SK-N-SH (cell line): ENCODE data around the gene FRMD5. TPM values are rescaled to one million over a fixed set of nuclear protein-coding genes. Genes with fewer than 3 reads are reported as not detected.

Source experiments
- CTCF ChIA-PET: fragments of 300-600, 350-600 bp; formaldehyde crosslinking; extraction: SDS; loops from one replicate; lab custom pipeline; 2021; lab: Yijun Ruan, JAX
- POLR2A ChIA-PET: fragments of 350-600 bp; sonication (Branson Sonifier 250); formaldehyde crosslinking; extraction: SDS; loops from one replicate; lab custom pipeline; 2020; ENCODE audit warnings: antibody characterized with exemption, inconsistent platforms; lab: Yijun Ruan, JAX
- DNase-seq: peaks from one replicate; pipeline ENCODE4 v3.0.0; 2012
- H2AFZ ChIP-seq: fragments of 200-600 bp; sonication (generic); 2 replicates; pipeline ENCODE4 v1.8.1; 2016; ENCODE audit warnings: antibody characterized with exemption, mild to moderate bottlenecking, low read depth
- H3F3A ChIP-seq: fragments of 200-600 bp; sonication (generic); replicated peaks from 2 replicates; pipeline ENCODE3; 2016; ENCODE audit warnings: antibody characterized with exemption, mild to moderate bottlenecking; ENCODE audit not compliant: insufficient read depth
- H3K27ac ChIP-seq, 2 experiments: fragments of 200-500 bp in 1 of 2; fragments of 200-600 bp in 1 of 2; sonication (Bioruptor generic) in 1 of 2; sonication (generic), shearing (Covaris generic) in 1 of 2; 2 replicates each; pipeline versions ENCODE4 v1.5.1 to v1.6.1; 2014 to 2016; ENCODE audit warnings: low read depth in 2 of 2, inconsistent platforms in 1 of 2, low read length in 1 of 2, mild to moderate bottlenecking in 1 of 2, mixed read lengths in 1 of 2
- H3K27me3 ChIP-seq: fragments of 200-600 bp; sonication (generic), shearing (Covaris generic); 2 replicates; pipeline ENCODE4 v1.6.1; 2016; ENCODE audit warnings: mixed run types; ENCODE audit not compliant: insufficient read depth
- H3K36me3 ChIP-seq, 2 experiments: fragments of 200-500 bp in 1 of 2; fragments of 200-600 bp in 1 of 2; sonication (Bioruptor generic) in 1 of 2; sonication (generic) in 1 of 2; replicated peaks in 1 of 2; 2 replicates each; pipeline versions ENCODE3 to v1.5.1; 2014 to 2016; ENCODE audit warnings: low read length in 1 of 2, mild to moderate bottlenecking in 1 of 2; ENCODE audit not compliant: insufficient read depth in 2 of 2, control insufficient read depth in 1 of 2
- H3K4me1 ChIP-seq, 2 experiments: fragments of 200-500 bp in 1 of 2; fragments of 200-600 bp in 1 of 2; sonication (Bioruptor generic) in 1 of 2; sonication (generic), shearing (Covaris generic) in 1 of 2; 2 replicates each; pipeline versions ENCODE4 v1.5.1 to v1.6.1; 2014 to 2016; ENCODE audit warnings: low read depth in 1 of 2, low read length in 1 of 2, mixed run types in 1 of 2; ENCODE audit not compliant: insufficient read depth in 2 of 2, control insufficient read depth in 1 of 2
- H3K4me2 ChIP-seq: fragments of 200-600 bp; sonication (generic), shearing (Covaris generic); 2 replicates; pipeline ENCODE4 v1.6.1; 2017; ENCODE audit warnings: mixed run types
- H3K4me3 ChIP-seq, 2 experiments: fragments of 200-500 bp in 1 of 2; fragments of 200-600 bp in 1 of 2; sonication (Bioruptor generic) in 1 of 2; sonication (generic), shearing (Covaris generic) in 1 of 2; 2 replicates each; pipeline versions ENCODE4 v1.5.1 to v1.8.1; 2014 to 2016; ENCODE audit warnings: low read depth in 2 of 2, inconsistent platforms in 1 of 2, low read length in 1 of 2, mild to moderate bottlenecking in 1 of 2, mixed read lengths in 1 of 2, moderate library complexity in 1 of 2
- H3K79me2 ChIP-seq: fragments of 200-600 bp; sonication (generic); 2 replicates; pipeline ENCODE4 v1.8.1; 2017; ENCODE audit warnings: mild to moderate bottlenecking; ENCODE audit not compliant: insufficient read depth
- H3K9ac ChIP-seq: fragments of 200-600 bp; sonication (generic); 2 replicates; pipeline ENCODE4 v1.6.1; 2017; ENCODE audit warnings: mixed run types
- H3K9me2 ChIP-seq: fragments of 200-600 bp; sonication (generic); 2 replicates; pipeline ENCODE4 v1.6.1; 2017; ENCODE audit warnings: mixed run types
- H3K9me3 ChIP-seq: fragments of 200-600 bp; sonication (generic); 2 replicates; pipeline ENCODE4 v1.6.1; 2017; ENCODE audit warnings: mixed run types, mild to moderate bottlenecking, moderate library complexity
- H4K20me1 ChIP-seq: fragments of 200-600 bp; sonication (generic); 2 replicates; pipeline ENCODE4 v1.6.1; 2017; ENCODE audit warnings: mild to moderate bottlenecking, mixed run types; ENCODE audit not compliant: insufficient read depth
- FOSL2 ChIP-seq: IDR thresholded peaks from 2 replicates; pipeline ENCODE4 v1.4.0; 2012; ENCODE audit warnings: low read depth, mild to moderate bottlenecking, moderate library complexity, borderline replicate concordance
- MEF2A ChIP-seq: IDR thresholded peaks from 2 replicates; pipeline ENCODE4 v1.4.0; 2012; ENCODE audit warnings: low read depth, borderline replicate concordance
- RCOR1 ChIP-seq: fragments of 150-350 bp; IDR thresholded peaks from 2 replicates; pipeline ENCODE4 v1.6.1; 2017; ENCODE audit warnings: antibody characterized with exemption, low read length
- RXRA ChIP-seq: IDR thresholded peaks from 2 replicates; pipeline ENCODE4 v1.4.0; 2012; ENCODE audit warnings: low read depth, mild to moderate bottlenecking, borderline replicate concordance
- TCF12 ChIP-seq: IDR thresholded peaks from 2 replicates; pipeline ENCODE4 v1.4.0; 2012
- TEAD4 ChIP-seq: IDR thresholded peaks from 2 replicates; pipeline ENCODE4 v1.4.0; 2012; ENCODE audit warnings: mild to moderate bottlenecking, borderline replicate concordance; ENCODE audit not compliant: insufficient read depth
- YY1 ChIP-seq: IDR thresholded peaks from 2 replicates; pipeline ENCODE4 v1.4.0; 2012; ENCODE audit warnings: low read depth, mild to moderate bottlenecking
- WGBS: methylation state at CpG from one replicate; pipeline ENCODE4 v1.1.6; 2017; ENCODE audit warnings: low lambda C conversion rate; 5-methylcytosine and 5-hydroxymethylcytosine counted together
- polyA plus RNA-seq, 3 experiments: library from polyadenylated mRNA; depleted of rRNA; stranded (reverse); fragments of >200 nt; gene quantifications; 2 replicates each; pipeline ENCODE4 v1.2.3, GENCODE V29; 2012
- TF ChIP-seq, protein P1 (sequence below): IDR thresholded peaks from 2 replicates; pipeline ENCODE4 v1.6.1; 2012; ENCODE audit warnings: mild to moderate bottlenecking, low read depth, low read length, moderate library complexity
- TF ChIP-seq, protein P2 (sequence below): IDR thresholded peaks from 2 replicates; pipeline ENCODE4 v1.4.0; 2012; ENCODE audit warnings: low read depth
- TF ChIP-seq, protein P3 (sequence below): IDR thresholded peaks from 2 replicates; pipeline ENCODE4; 2012
- TF ChIP-seq, protein P4 (sequence below): IDR thresholded peaks from 2 replicates; pipeline ENCODE4 v1.4.0; 2012; ENCODE audit warnings: low read depth, borderline replicate concordance
- TF ChIP-seq, protein P5 (sequence below): fragments of 150-350 bp; IDR thresholded peaks from 2 replicates; pipeline ENCODE4 v1.6.1; 2017; ENCODE audit warnings: antibody characterized with exemption, low read length, low read depth, borderline replicate concordance
- TF ChIP-seq, protein P6 (sequence below): fragments of 150-350 bp; IDR thresholded peaks from 2 replicates; pipeline ENCODE4 v1.6.1; 2016; ENCODE audit warnings: mild to moderate bottlenecking, low read depth, low read length

FRMD5 gene
- polyA plus RNA-seq, 1 of the 3 experiments (the other 2 are of a cell fraction) = 24.8 TPM

DNA sequence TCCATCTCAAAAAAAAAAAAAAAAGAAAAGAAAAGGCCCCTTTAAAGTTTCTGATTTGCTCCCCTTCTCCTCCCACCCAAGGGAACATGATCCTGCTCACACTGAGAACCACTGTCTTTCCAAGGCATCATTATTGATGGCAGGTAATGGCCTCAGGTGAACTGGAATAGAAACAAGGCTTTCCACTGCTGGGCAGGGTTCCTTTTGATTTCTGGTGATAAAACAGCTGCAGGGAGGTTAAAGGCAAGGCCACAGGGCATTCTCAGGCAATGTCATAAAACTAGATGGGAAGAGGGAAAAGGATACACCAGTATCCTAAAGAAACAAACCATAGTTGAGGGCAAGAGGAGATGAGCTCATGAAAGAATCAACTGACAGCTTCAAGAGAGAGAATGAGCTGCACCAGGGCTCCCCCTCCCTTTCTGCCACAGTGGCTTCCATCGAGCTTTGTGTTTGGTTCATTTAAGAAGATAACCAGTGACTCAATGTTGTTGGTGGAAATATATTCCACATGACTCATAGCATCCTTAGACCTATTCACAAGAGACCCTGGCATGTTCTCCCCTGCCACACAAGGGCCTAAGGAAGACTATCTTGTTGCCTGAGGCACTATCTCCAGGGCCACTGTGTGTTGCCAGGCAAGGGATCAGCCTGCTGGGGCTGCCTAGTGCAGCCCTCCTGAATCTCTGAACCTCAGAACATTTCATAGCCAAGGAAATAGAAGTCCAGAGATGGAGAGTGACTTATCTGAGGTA, 281.9 kb downstream of the FRMD5 start (continued):
- TF ChIP-seq, protein P1, sequence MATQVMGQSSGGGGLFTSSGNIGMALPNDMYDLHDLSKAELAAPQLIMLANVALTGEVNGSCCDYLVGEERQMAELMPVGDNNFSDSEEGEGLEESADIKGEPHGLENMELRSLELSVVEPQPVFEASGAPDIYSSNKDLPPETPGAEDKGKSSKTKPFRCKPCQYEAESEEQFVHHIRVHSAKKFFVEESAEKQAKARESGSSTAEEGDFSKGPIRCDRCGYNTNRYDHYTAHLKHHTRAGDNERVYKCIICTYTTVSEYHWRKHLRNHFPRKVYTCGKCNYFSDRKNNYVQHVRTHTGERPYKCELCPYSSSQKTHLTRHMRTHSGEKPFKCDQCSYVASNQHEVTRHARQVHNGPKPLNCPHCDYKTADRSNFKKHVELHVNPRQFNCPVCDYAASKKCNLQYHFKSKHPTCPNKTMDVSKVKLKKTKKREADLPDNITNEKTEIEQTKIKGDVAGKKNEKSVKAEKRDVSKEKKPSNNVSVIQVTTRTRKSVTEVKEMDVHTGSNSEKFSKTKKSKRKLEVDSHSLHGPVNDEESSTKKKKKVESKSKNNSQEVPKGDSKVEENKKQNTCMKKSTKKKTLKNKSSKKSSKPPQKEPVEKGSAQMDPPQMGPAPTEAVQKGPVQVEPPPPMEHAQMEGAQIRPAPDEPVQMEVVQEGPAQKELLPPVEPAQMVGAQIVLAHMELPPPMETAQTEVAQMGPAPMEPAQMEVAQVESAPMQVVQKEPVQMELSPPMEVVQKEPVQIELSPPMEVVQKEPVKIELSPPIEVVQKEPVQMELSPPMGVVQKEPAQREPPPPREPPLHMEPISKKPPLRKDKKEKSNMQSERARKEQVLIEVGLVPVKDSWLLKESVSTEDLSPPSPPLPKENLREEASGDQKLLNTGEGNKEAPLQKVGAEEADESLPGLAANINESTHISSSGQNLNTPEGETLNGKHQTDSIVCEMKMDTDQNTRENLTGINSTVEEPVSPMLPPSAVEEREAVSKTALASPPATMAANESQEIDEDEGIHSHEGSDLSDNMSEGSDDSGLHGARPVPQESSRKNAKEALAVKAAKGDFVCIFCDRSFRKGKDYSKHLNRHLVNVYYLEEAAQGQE = no peak
- peak; percentile 92 for TF ChIP-seq TCF12
- peak; percentile 84 for TF ChIP-seq TEAD4
- peak; percentile 63; the same call in 1 of the 2 replicates for TF ChIP-seq MEF2A
- TF ChIP-seq FOSL2 = peak; percentile 99
- peak; percentile 76 for TF ChIP-seq RXRA
- TF ChIP-seq, protein P2, sequence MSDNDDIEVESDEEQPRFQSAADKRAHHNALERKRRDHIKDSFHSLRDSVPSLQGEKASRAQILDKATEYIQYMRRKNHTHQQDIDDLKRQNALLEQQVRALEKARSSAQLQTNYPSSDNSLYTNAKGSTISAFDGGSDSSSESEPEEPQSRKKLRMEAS = peak; percentile 83; the same call in 1 of the 2 replicates
- TF ChIP-seq, protein P3, sequence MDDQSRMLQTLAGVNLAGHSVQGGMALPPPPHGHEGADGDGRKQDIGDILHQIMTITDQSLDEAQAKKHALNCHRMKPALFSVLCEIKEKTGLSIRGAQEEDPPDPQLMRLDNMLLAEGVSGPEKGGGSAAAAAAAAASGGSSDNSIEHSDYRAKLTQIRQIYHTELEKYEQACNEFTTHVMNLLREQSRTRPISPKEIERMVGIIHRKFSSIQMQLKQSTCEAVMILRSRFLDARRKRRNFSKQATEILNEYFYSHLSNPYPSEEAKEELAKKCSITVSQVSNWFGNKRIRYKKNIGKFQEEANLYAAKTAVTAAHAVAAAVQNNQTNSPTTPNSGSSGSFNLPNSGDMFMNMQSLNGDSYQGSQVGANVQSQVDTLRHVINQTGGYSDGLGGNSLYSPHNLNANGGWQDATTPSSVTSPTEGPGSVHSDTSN = peak; percentile 90
- no peak; the same call in 1 of the 2 replicates for TF ChIP-seq RCOR1

DNA sequence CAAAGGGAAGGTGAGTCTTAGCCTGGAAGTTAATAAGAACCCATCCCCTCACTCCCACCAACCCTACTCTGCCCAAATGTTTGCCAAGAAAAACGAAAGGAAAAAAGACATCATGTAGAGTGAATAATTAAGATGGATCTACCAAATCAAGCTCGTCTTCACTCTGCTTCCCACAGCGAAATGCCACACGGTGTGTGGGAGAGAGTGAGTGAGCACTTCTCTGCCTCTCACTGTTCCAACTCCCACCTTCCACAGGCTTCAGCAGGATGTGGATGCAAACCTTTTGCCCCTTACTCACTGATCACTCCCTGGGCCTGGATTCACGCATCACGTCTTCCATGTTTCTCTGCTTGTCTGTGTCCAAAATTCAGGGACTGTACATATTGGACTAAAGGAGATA, 282.9 kb downstream of the FRMD5 start:
- peak overlapping the region in 1 of 2 experiments; percentile 99; a peak in 2 of 4 replicates for H3K27ac ChIP-seq

More for the DNA sequence above, 282.9 kb downstream of the FRMD5 start:
- DNase-seq = no peak
- H3K9me3 ChIP-seq = no peaks in the 10 kb centered on the region
- TF ChIP-seq YY1 (no peak), RXRA (no peak), FOSL2 (no peak)
- TF ChIP-seq, protein P4, sequence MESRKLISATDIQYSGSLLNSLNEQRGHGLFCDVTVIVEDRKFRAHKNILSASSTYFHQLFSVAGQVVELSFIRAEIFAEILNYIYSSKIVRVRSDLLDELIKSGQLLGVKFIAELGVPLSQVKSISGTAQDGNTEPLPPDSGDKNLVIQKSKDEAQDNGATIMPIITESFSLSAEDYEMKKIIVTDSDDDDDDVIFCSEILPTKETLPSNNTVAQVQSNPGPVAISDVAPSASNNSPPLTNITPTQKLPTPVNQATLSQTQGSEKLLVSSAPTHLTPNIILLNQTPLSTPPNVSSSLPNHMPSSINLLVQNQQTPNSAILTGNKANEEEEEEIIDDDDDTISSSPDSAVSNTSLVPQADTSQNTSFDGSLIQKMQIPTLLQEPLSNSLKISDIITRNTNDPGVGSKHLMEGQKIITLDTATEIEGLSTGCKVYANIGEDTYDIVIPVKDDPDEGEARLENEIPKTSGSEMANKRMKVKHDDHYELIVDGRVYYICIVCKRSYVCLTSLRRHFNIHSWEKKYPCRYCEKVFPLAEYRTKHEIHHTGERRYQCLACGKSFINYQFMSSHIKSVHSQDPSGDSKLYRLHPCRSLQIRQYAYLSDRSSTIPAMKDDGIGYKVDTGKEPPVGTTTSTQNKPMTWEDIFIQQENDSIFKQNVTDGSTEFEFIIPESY = no peak
- TF ChIP-seq, protein P5, sequence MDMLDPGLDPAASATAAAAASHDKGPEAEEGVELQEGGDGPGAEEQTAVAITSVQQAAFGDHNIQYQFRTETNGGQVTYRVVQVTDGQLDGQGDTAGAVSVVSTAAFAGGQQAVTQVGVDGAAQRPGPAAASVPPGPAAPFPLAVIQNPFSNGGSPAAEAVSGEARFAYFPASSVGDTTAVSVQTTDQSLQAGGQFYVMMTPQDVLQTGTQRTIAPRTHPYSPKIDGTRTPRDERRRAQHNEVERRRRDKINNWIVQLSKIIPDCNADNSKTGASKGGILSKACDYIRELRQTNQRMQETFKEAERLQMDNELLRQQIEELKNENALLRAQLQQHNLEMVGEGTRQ = no peak
- TF ChIP-seq, protein P2 = no peak
- TF ChIP-seq, protein P6, sequence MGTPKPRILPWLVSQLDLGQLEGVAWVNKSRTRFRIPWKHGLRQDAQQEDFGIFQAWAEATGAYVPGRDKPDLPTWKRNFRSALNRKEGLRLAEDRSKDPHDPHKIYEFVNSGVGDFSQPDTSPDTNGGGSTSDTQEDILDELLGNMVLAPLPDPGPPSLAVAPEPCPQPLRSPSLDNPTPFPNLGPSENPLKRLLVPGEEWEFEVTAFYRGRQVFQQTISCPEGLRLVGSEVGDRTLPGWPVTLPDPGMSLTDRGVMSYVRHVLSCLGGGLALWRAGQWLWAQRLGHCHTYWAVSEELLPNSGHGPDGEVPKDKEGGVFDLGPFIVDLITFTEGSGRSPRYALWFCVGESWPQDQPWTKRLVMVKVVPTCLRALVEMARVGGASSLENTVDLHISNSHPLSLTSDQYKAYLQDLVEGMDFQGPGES = no peak
- POLR2A ChIA-PET = no interaction called here
- no peaks in the 10 kb centered on the region for H3K9me2 ChIP-seq
- peaks cover 41% of the 10 kb centered on the region for H3F3A ChIP-seq
- peaks cover 5 to 40% of the 10 kb centered on the region in 2 experiments; a peak in 3 of 4 replicates for H3K4me1 ChIP-seq
- no peaks in the 10 kb centered on the region for H3K27me3 ChIP-seq
- no peak overlapping the region for H3K4me3 ChIP-seq
- H3K36me3 ChIP-seq = peaks cover 19 to 20% of the 10 kb centered on the region in 2 experiments
- no peak overlapping the region for H2AFZ ChIP-seq
- WGBS = 94% methylated on average over 6 of the region's 6 CpGs
- H3K79me2 ChIP-seq = no peaks in the 10 kb centered on the region
- H3K4me2 ChIP-seq = peak overlapping the region; percentile 74
- no peaks in the 10 kb centered on the region for H4K20me1 ChIP-seq
- CTCF ChIA-PET = no interaction called here
- H3K9ac ChIP-seq = peak overlapping the region; percentile 33; the same call in 1 of the 2 replicates
